ENCODE results near the gene KIF16B. TPM values are rescaled to one million over a fixed set of nuclear protein-coding genes. Genes with fewer than 3 reads are reported as not detected.
"Not testable (repeated sequence)": the region's sequence is repeated elsewhere in the genome, so short reads cannot be mapped to it uniquely, and the experiment has no call there.

KIF16B gene
- total and polyA plus RNA-seq, 4 donors = 5.1 to 19.7 (median 8.4) TPM

DNA sequence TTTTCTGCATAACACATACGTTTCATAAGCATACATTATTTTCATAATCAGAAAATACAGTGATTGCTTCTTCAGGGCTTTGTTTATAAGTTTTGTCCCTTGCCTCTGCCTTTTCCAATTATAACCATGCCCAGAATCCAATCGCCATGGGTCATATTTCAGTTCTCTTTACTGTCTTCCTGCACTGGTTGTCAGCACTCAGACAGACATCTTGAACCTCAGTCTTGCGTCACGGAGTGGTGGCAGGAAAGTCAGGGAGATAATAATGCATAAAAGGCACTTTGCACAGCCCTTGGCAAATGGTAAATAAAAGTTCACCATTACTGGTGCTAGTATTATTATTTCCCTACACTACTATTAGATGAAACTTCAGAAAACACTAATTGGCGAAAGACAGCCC lies 7.2 kb downstream of the KIF16B start:
- Histone ChIP-seq H3K4me1 (ENCODE audit: control insufficient read depth in 4 of 4, insufficient read depth in 4 of 4, low read length in 3 of 4) (peaks cover 0 to 12% (median 3%) of the 10 kb centered on the region in 4 donors), H3K27me3 (ENCODE audit: control insufficient read depth in 4 of 4, insufficient read depth in 4 of 4, low read length in 3 of 4) (no peaks in the 10 kb centered on the region), H3K9me3 (ENCODE audit: control insufficient read depth in 4 of 4, low read length in 3 of 4) (no peaks in the 10 kb centered on the region), H3K27ac (ENCODE audit: low read depth in 1 of 2, low read length in 2 of 2) (no peak overlapping the region), H3K9ac (ENCODE audit: low read depth in 1 of 2, low read length in 2 of 2) (no peak overlapping the region), H3K36me3 (ENCODE audit: control insufficient read depth in 4 of 4, insufficient read depth in 3 of 4, low read depth in 1 of 4, low read length in 3 of 4) (no peaks in the 10 kb centered on the region), H3K4me3 (ENCODE audit: low read depth in 1 of 3, low read length in 3 of 3) (no peak overlapping the region)
- WGBS = 89% methylated on average over 5 of the region's 5 CpGs
- TF ChIP-seq NR2F2 (IDR thresholded peaks at IDR 0.05) (no peak), HNF4A (conservative IDR thresholded peaks at IDR 0.05) (no peak), HNF4G (IDR thresholded peaks at IDR 0.05) (no peak), SP1 (IDR thresholded peaks at IDR 0.05) (no peak), JUND (IDR thresholded peaks at IDR 0.05) (no peak), TAF1 (conservative IDR thresholded peaks at IDR 0.05) (no peak), GABPA (IDR thresholded peaks at IDR 0.05 in 1 of 2, conservative IDR thresholded peaks at IDR 0.05 in 1 of 2) (no peak), RXRA (IDR thresholded peaks at IDR 0.05) (no peak), FOXA1 (IDR thresholded peaks at IDR 0.05) (no peak), FOXA2 (IDR thresholded peaks at IDR 0.05) (no peak), YY1 (IDR thresholded peaks at IDR 0.05) (no peak), EGR1 (IDR thresholded peaks at IDR 0.05; ENCODE audit: low read depth in 2 of 2) (no peak), RAD21 (IDR thresholded peaks at IDR 0.05) (no peak)
- TF ChIP-seq, protein P1, sequence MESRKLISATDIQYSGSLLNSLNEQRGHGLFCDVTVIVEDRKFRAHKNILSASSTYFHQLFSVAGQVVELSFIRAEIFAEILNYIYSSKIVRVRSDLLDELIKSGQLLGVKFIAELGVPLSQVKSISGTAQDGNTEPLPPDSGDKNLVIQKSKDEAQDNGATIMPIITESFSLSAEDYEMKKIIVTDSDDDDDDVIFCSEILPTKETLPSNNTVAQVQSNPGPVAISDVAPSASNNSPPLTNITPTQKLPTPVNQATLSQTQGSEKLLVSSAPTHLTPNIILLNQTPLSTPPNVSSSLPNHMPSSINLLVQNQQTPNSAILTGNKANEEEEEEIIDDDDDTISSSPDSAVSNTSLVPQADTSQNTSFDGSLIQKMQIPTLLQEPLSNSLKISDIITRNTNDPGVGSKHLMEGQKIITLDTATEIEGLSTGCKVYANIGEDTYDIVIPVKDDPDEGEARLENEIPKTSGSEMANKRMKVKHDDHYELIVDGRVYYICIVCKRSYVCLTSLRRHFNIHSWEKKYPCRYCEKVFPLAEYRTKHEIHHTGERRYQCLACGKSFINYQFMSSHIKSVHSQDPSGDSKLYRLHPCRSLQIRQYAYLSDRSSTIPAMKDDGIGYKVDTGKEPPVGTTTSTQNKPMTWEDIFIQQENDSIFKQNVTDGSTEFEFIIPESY (IDR thresholded peaks at IDR 0.05) = no peak
- TF ChIP-seq, protein P2, sequence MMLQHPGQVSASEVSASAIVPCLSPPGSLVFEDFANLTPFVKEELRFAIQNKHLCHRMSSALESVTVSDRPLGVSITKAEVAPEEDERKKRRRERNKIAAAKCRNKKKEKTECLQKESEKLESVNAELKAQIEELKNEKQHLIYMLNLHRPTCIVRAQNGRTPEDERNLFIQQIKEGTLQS (IDR thresholded peaks at IDR 0.05) = no peak
- TF ChIP-seq, protein P3, sequence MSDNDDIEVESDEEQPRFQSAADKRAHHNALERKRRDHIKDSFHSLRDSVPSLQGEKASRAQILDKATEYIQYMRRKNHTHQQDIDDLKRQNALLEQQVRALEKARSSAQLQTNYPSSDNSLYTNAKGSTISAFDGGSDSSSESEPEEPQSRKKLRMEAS (IDR thresholded peaks at IDR 0.05) = no peak
- TF ChIP-seq, protein P4, sequence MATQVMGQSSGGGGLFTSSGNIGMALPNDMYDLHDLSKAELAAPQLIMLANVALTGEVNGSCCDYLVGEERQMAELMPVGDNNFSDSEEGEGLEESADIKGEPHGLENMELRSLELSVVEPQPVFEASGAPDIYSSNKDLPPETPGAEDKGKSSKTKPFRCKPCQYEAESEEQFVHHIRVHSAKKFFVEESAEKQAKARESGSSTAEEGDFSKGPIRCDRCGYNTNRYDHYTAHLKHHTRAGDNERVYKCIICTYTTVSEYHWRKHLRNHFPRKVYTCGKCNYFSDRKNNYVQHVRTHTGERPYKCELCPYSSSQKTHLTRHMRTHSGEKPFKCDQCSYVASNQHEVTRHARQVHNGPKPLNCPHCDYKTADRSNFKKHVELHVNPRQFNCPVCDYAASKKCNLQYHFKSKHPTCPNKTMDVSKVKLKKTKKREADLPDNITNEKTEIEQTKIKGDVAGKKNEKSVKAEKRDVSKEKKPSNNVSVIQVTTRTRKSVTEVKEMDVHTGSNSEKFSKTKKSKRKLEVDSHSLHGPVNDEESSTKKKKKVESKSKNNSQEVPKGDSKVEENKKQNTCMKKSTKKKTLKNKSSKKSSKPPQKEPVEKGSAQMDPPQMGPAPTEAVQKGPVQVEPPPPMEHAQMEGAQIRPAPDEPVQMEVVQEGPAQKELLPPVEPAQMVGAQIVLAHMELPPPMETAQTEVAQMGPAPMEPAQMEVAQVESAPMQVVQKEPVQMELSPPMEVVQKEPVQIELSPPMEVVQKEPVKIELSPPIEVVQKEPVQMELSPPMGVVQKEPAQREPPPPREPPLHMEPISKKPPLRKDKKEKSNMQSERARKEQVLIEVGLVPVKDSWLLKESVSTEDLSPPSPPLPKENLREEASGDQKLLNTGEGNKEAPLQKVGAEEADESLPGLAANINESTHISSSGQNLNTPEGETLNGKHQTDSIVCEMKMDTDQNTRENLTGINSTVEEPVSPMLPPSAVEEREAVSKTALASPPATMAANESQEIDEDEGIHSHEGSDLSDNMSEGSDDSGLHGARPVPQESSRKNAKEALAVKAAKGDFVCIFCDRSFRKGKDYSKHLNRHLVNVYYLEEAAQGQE (IDR thresholded peaks at IDR 0.05) = no peak
- TF ChIP-seq, protein P5, sequence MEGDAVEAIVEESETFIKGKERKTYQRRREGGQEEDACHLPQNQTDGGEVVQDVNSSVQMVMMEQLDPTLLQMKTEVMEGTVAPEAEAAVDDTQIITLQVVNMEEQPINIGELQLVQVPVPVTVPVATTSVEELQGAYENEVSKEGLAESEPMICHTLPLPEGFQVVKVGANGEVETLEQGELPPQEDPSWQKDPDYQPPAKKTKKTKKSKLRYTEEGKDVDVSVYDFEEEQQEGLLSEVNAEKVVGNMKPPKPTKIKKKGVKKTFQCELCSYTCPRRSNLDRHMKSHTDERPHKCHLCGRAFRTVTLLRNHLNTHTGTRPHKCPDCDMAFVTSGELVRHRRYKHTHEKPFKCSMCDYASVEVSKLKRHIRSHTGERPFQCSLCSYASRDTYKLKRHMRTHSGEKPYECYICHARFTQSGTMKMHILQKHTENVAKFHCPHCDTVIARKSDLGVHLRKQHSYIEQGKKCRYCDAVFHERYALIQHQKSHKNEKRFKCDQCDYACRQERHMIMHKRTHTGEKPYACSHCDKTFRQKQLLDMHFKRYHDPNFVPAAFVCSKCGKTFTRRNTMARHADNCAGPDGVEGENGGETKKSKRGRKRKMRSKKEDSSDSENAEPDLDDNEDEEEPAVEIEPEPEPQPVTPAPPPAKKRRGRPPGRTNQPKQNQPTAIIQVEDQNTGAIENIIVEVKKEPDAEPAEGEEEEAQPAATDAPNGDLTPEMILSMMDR (IDR thresholded peaks at IDR 0.05; ENCODE audit: low read depth, low read length, missing input control) = no peak
- DNase-seq (ENCODE audit: low spot score) = no peak

DNA sequence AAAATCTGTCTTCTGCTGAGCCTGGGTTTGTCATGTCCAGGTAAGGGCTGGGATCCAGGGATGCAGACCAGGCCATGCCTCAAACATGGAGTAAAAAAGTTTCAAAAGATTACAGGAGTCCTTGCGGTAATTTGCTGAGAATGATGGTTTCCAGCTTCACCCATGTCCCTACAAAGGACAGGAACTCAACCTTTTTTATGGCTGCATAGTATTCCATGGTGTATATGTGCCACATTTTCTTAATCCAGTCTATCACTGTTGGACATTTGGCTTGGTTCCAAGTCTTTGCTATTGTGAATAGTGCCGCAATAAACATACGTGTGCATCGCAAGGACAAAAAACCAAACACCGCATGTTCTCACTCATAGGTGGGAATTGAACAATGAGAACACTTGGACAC lies 9.2 kb downstream of the KIF16B start:
- H3K9ac ChIP-seq (ENCODE audit: low read depth in 1 of 2, low read length in 2 of 2); H3K27me3 ChIP-seq (ENCODE audit: control insufficient read depth in 4 of 4, insufficient read depth in 4 of 4, low read length in 3 of 4); H3K9me3 ChIP-seq (ENCODE audit: control insufficient read depth in 4 of 4, low read length in 3 of 4); H3K4me3 ChIP-seq (ENCODE audit: low read depth in 1 of 3, low read length in 3 of 3); H3K27ac ChIP-seq (ENCODE audit: low read depth in 1 of 2, low read length in 2 of 2); H3K4me1 ChIP-seq (ENCODE audit: control insufficient read depth in 4 of 4, insufficient read depth in 4 of 4, low read length in 3 of 4); DNase-seq (ENCODE audit: low spot score); H3K36me3 ChIP-seq (ENCODE audit: control insufficient read depth in 4 of 4, insufficient read depth in 3 of 4, low read depth in 1 of 4, low read length in 3 of 4): not testable (repeated sequence)
- WGBS = 92% methylated on average over 5 of the region's 5 CpGs

All from liver (tissue), 9 donors.